Activated T-helper 2 cell treated with anti-CD3 and anti-CD28 coated beads, Interferon-gamma antibody, Interleukin-2, Interleukin-4, amounts not matched to agents 10 μg/mL and 5 μg/mL and 100 μg/mL, durations not matched to agents 14 hours and 24 hours and 36 hours (primary cell): ENCODE measurements around the gene CCDC127. TPM values are rescaled to one million over a fixed set of nuclear protein-coding genes. Genes with fewer than 3 reads are reported as not detected.
"Not testable (repeated sequence)": the region's sequence is repeated elsewhere in the genome, so short reads cannot be mapped to it uniquely, and the experiment has no call there.

Experiments used
- DNase-seq: peaks from one replicate; pipeline ENCODE4 v3.0.0; 2021; ENCODE audit warnings: low spot score
- H3K27ac Mint-ChIP-seq: one replicate; pipeline ENCODE4 v1.8.0; 2021; ENCODE audit warnings: mixed read lengths
- H3K27me3 Mint-ChIP-seq: one replicate; pipeline ENCODE4 v1.8.0; 2021; ENCODE audit warnings: low read depth, mixed read lengths
- H3K36me3 Mint-ChIP-seq: one replicate; pipeline ENCODE4 v1.8.0; 2021; ENCODE audit warnings: low read depth, mixed read lengths
- H3K4me1 Mint-ChIP-seq: one replicate; pipeline ENCODE4 v1.8.0; 2021; ENCODE audit warnings: low read depth, mixed read lengths
- H3K4me3 Mint-ChIP-seq: one replicate; pipeline ENCODE4 v1.8.0; 2021; ENCODE audit warnings: low read depth, mild to moderate bottlenecking, moderate library complexity, mixed read lengths
- H3K9me3 Mint-ChIP-seq: one replicate; pipeline ENCODE4 v1.8.0; 2021; ENCODE audit warnings: mixed read lengths
- intact Hi-C: fragments of 100-400 bp; cut with micrococcal nuclease; formaldehyde crosslinking; loops from one replicate; pipeline ENCODE4 v1.15.1; 2023
- total RNA-seq: library from RNA; stranded (reverse); gene quantifications from 2 replicates; pipeline ENCODE4 v1.2.3, GENCODE V29; 2022

CCDC127 gene
- total RNA-seq, 1 donor from 2014 or later = 6.5 TPM

- Mint-ChIP-seq H3K4me1 (no peaks in the 10 kb centered on the region), H3K27me3 (no peaks in the 10 kb centered on the region), H3K4me3 (no peak overlapping the region), H3K9me3 (no peaks in the 10 kb centered on the region), H3K36me3 (no peaks in the 10 kb centered on the region), H3K27ac (no peak overlapping the region)
- no peak for DNase-seq
- intact Hi-C loops = no loop called here
Measured at GRCh38 chr5:167982-168660, 49.8 kb downstream of the CCDC127 start.

DNA sequence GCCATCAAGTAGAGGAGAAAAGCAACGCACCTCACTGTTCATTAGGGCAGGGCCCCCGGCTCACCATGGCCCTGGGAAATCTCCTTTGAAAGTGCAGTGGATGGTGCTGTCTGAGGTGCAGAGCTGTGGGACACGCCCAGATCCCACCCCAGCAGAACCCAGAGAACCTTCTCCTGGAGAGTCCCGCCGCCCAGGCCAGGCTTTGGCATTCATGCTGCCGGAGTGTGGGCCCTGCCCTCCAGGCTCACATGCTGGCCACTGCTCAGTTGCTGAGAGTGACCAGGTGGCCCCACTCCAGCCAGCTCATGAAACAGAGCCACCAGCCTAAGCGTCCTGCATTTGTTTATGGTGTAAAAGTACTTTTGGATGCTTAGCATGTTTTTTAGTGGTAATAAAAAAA, 50.4 kb downstream of the CCDC127 start:
- no peaks in the 10 kb centered on the region for H3K27me3 Mint-ChIP-seq
- no peaks in the 10 kb centered on the region for H3K36me3 Mint-ChIP-seq
- no peaks in the 10 kb centered on the region for H3K9me3 Mint-ChIP-seq
- no peaks in the 10 kb centered on the region for H3K4me1 Mint-ChIP-seq
- H3K4me3 Mint-ChIP-seq = no peak overlapping the region
- intact Hi-C loops = no loop called here
- H3K27ac Mint-ChIP-seq = no peak overlapping the region
- DNase-seq = no peak

- no peaks in the 10 kb centered on the region for H3K36me3 Mint-ChIP-seq
- H3K27me3 Mint-ChIP-seq = no peaks in the 10 kb centered on the region
- no peaks in the 10 kb centered on the region for H3K9me3 Mint-ChIP-seq
- no peaks in the 10 kb centered on the region for H3K4me1 Mint-ChIP-seq
- intact Hi-C loops = no loop called here
- no peak overlapping the region for H3K4me3 Mint-ChIP-seq
- no peak for DNase-seq
- H3K27ac Mint-ChIP-seq = no peak overlapping the region
Measured at GRCh38 chr5:166441-167372, 51.2 kb downstream of the CCDC127 start.

DNA sequence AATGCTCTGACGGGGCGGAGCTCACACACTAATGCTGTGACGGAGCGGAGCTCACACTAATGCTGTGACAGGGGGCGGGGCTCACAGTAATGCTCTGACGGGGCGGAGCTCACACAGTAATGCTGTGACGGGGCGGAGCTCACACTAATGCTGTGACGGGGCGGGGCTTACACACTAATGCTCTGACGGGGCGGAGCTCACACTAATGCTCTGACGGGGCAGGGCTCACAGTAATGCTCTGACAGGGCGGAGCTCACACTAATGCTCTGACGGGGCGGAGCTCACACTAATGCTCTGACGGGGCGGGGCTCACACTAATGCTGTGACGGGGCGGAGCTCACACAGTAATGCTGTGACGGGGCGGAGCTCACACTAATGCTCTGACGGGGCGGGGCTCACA, 53.2 kb downstream of the CCDC127 start:
- H3K9me3 Mint-ChIP-seq, H3K27ac Mint-ChIP-seq, H3K27me3 Mint-ChIP-seq, H3K4me3 Mint-ChIP-seq, intact Hi-C loops, H3K4me1 Mint-ChIP-seq, H3K36me3 Mint-ChIP-seq, DNase-seq: not testable (repeated sequence)

GRCh38 chr5:164244-164643, 53.7 kb downstream of the CCDC127 start:
- H3K27me3 Mint-ChIP-seq = peaks cover 3% of the 10 kb centered on the region
- no peaks in the 10 kb centered on the region for H3K4me1 Mint-ChIP-seq
- no peak overlapping the region for H3K27ac Mint-ChIP-seq
- H3K36me3 Mint-ChIP-seq = no peaks in the 10 kb centered on the region
- DNase-seq = no peak
- no peak overlapping the region for H3K4me3 Mint-ChIP-seq
- H3K9me3 Mint-ChIP-seq = no peaks in the 10 kb centered on the region
- intact Hi-C loops = no loop called here

GRCh38 chr5:163841-164240, 54.1 kb downstream of the CCDC127 start:
- Mint-ChIP-seq H3K27me3 (peaks cover 3% of the 10 kb centered on the region), H3K36me3 (no peaks in the 10 kb centered on the region), H3K4me1 (no peaks in the 10 kb centered on the region), H3K9me3 (no peaks in the 10 kb centered on the region), H3K4me3 (no peak overlapping the region), H3K27ac (no peak overlapping the region)
- no peak for DNase-seq
- intact Hi-C loops = no loop called here

DNA sequence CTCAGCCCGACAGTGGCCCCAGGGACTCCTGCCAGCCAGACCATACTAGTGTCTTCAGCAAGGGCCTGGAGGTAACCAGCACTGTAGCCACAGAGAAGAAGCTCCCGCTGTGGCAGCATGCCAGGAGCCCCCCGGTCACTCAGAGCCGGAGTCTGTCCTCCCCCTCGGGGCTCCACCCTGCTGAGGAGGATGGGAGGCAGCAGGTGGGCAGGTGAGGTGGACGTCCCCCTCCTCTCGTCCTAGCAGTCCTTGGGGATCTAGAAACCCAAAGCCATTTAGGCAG, 54.7 kb downstream of the CCDC127 start:
- Mint-ChIP-seq H3K36me3 (no peaks in the 10 kb centered on the region), H3K9me3 (no peaks in the 10 kb centered on the region), H3K4me3 (no peak overlapping the region), H3K27ac (no peak overlapping the region), H3K4me1 (no peaks in the 10 kb centered on the region), H3K27me3 (peaks cover 3% of the 10 kb centered on the region)
- no peak for DNase-seq
- intact Hi-C loops = no loop called here

DNA sequence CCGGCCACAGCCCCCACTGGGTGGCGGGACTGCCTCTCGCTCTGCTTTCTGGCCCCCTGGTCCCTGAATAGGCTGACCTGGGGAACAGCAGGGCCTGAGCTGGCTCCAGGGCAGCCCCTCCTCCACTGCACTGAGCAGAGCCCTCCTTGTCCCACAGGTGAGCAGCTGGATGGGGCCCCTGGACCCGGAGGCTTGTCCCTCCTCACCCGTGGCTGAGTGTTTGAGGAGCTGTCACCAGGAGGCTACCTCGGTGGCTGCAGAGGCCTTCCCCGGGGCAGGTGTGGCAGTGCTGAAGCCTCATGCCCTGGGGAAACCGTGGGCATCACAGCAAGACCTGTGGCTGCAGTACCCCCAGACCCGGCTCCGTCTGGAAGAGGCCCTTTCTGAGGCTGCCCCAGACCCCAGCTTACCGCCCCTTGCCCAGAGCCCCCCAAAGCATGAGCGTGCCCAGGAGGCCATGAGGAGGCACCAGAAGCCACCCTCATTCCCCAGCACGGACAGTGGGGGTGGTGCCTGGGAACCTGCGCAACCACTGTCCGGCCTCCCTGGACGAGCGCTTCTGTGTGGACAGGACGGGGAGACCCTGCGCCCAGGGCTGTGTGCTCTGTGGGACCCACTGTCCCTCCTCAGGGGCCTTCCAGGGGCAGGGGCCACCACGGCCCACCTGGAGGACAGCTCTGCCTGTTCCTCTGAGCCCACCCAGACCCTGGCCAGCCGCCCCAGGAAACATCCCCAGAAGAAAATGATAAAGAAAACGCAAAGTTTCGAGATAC, 55.2 kb downstream of the CCDC127 start:
- Mint-ChIP-seq H3K36me3 (no peaks in the 10 kb centered on the region), H3K4me1 (no peaks in the 10 kb centered on the region), H3K27me3 (peaks cover 3% of the 10 kb centered on the region), H3K9me3 (no peaks in the 10 kb centered on the region), H3K4me3 (no peak overlapping the region), H3K27ac (no peak overlapping the region)
- no peak for DNase-seq
- intact Hi-C loops = no loop called here

GRCh38 chr5:162190-162564, 55.8 kb downstream of the CCDC127 start:
- Mint-ChIP-seq H3K4me1 (no peaks in the 10 kb centered on the region), H3K9me3 (no peaks in the 10 kb centered on the region), H3K36me3 (no peaks in the 10 kb centered on the region)

DNA sequence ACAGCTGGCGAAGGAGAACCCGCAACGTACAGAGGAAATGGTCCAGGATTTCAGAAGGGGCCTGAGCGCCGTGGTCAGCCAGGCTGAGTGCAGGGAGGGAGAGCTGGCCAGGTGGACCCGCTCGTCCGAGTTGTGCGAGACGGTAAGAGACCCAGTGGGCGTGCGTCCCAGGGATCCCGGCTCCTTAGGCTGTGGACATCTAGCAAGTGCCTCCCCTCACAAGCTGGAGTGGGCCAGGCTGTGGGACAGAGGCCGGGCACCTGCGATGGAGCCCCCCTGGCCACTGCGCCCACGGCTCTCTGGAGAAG, 56.2 kb downstream of the CCDC127 start:
- Mint-ChIP-seq H3K27ac (no peak overlapping the region), H3K36me3 (no peaks in the 10 kb centered on the region), H3K4me3 (no peak overlapping the region), H3K4me1 (no peaks in the 10 kb centered on the region), H3K9me3 (no peaks in the 10 kb centered on the region), H3K27me3 (peaks cover 3% of the 10 kb centered on the region)
- DNase-seq = no peak
- intact Hi-C loops = no loop called here

More at GRCh38 chr5:162190-162564, 55.8 kb downstream of the CCDC127 start:
- no peak for DNase-seq
- Mint-ChIP-seq H3K27ac (no peak overlapping the region), H3K4me3 (no peak overlapping the region), H3K27me3 (peaks cover 3% of the 10 kb centered on the region)
- intact Hi-C loops = no loop called here

- no peak overlapping the region for H3K4me3 Mint-ChIP-seq
- H3K27ac Mint-ChIP-seq = no peak overlapping the region
- H3K4me1 Mint-ChIP-seq = no peaks in the 10 kb centered on the region
- H3K27me3 Mint-ChIP-seq = peaks cover 3% of the 10 kb centered on the region
- DNase-seq = no peak
- no peaks in the 10 kb centered on the region for H3K9me3 Mint-ChIP-seq
- intact Hi-C loops = no loop called here
- H3K36me3 Mint-ChIP-seq = no peaks in the 10 kb centered on the region
Measured at GRCh38 chr5:160921-161802, 56.8 kb downstream of the CCDC127 start.

GRCh38 chr5:160173-160510, 57.8 kb downstream of the CCDC127 start:
- Mint-ChIP-seq H3K4me1 (no peaks in the 10 kb centered on the region), H3K4me3 (no peak overlapping the region), H3K9me3 (no peaks in the 10 kb centered on the region), H3K27me3 (peaks cover 3% of the 10 kb centered on the region), H3K36me3 (no peaks in the 10 kb centered on the region), H3K27ac (no peak overlapping the region)
- no peak for DNase-seq
- intact Hi-C loops = no loop called here
